Measurements from ENCODE around the gene CPPED1. TPM values are rescaled to one million over a fixed set of nuclear protein-coding genes. Genes with fewer than 3 reads are reported as not detected.

CPPED1 gene
- total RNA-seq, 1 experiment from 2014 or later, result 7.9 TPM

- Histone ChIP-seq H3T11ph (ENCODE audit: low read length) (no peak overlapping the region), H3K23ac (ENCODE audit: insufficient read length, low read depth, low read length) (no peak overlapping the region), H3K9ac (ENCODE audit: extremely low read depth, insufficient read length, low read length) (no peak overlapping the region), H4K20me1 (ENCODE audit: control insufficient read depth, insufficient read depth, insufficient read length) (no peaks in the 10 kb centered on the region), H3K27ac (ENCODE audit: insufficient read length, low read depth, low read length) (no peak overlapping the region), H3K23me2 (ENCODE audit: insufficient read length, low read depth, low read length, poor library complexity, severe bottlenecking) (no peaks in the 10 kb centered on the region), H3K4ac (ENCODE audit: low read depth, low read length) (no peak overlapping the region), H4K91ac (ENCODE audit: insufficient read length, low read depth, low read length) (no peak overlapping the region), H2AFZ (ENCODE audit: low read length) (no peak overlapping the region), H3K9me3 (ENCODE audit: control insufficient read depth, low read depth, low read length) (no peaks in the 10 kb centered on the region), H3K56ac (ENCODE audit: insufficient read length, low read depth, low read length) (no peak overlapping the region), H2BK20ac (ENCODE audit: low read depth, low read length, poor library complexity, severe bottlenecking) (no peak overlapping the region), H2BK15ac (ENCODE audit: low read depth, low read length) (no peak overlapping the region), H3K79me2 (ENCODE audit: insufficient read depth, low read length) (no peaks in the 10 kb centered on the region), H4K5ac (ENCODE audit: insufficient read length, low read depth, low read length) (no peak overlapping the region), H2BK12ac (ENCODE audit: insufficient read length, low read depth, low read length) (no peak overlapping the region), H2BK5ac (ENCODE audit: insufficient read length, low read length) (no peak overlapping the region), H3K4me2 (ENCODE audit: insufficient read depth, insufficient read length, low read length) (no peak overlapping the region), H3K4me1 (ENCODE audit: insufficient read depth, low read length) (peaks cover 13% of the 10 kb centered on the region; the same call in 1 of the 2 replicates), H2AK5ac (ENCODE audit: insufficient read length, low read length) (no peak overlapping the region), H3K27me3 (ENCODE audit: insufficient read depth, low read length) (no peaks in the 10 kb centered on the region), H3K14ac (ENCODE audit: insufficient read depth, low read length) (no peak overlapping the region; the same call in 1 of the 2 replicates), H3K18ac (ENCODE audit: insufficient read length, low read depth, low read length) (no peak overlapping the region), H4K8ac (replicated peaks; ENCODE audit: insufficient read length, low read depth, low read length) (no peak overlapping the region), H2BK120ac (ENCODE audit: low read depth, low read length, poor library complexity, severe bottlenecking) (no peak overlapping the region), H3K79me1 (ENCODE audit: insufficient read depth, low read depth, low read length, poor library complexity, severe bottlenecking) (no peaks in the 10 kb centered on the region)
- no CpG with 5 or more reads among the region's 7 CpGs for WGBS (ENCODE audit: extremely low coverage, insufficient read length, low lambda C conversion rate)
- TF ChIP-seq CTCF (conservative IDR thresholded peaks at IDR 0.05), result no peak
- no peaks in the 10 kb centered on the region; a peak in 1 of 7 replicates for H3K36me3 Mint-ChIP-seq (ENCODE audit: insufficient read depth in 1 of 3, low read depth in 3 of 3)
- H3K27ac Mint-ChIP-seq, result 0 out of 7 replicates have a peak overlapping the region, but pooled peaks of 1 of the 3 experiments have one; percentile 47
- peaks cover 25 to 35% of the 10 kb centered on the region in 2 experiments for H3K4me1 Mint-ChIP-seq
- no peak overlapping the region for H3K4me3 Mint-ChIP-seq
- H3K9me3 Mint-ChIP-seq, result no peaks in the 10 kb centered on the region
- H3K27me3 Mint-ChIP-seq (ENCODE audit: low read depth), result peaks cover 1% of the 10 kb centered on the region; the same call in 1 of the 2 replicates
- no peak for DNase-seq
These were observed 188.9 kb downstream of the CPPED1 start for GRCh38 chr16:12614662-12615278.
